Thymus (tissue), 11 donors: ENCODE data around the gene KLC4. TPM values are rescaled to one million over a fixed set of nuclear protein-coding genes. Genes with fewer than 3 reads are reported as not detected.
A peak's percentile ranks its signal among the peaks of the same experiment; 100 is the strongest.

ENCODE experiments used
- DNase-seq, 9 donors: peaks; one replicate each; pipeline ENCODE4 v3.0.0-alpha.2; 2013; ENCODE audit warnings: low spot score in 9 of 9, low read depth in 6 of 9, missing footprints in 1 of 9
- H3K27ac ChIP-seq, 2 donors: one replicate each; pipeline ENCODE4 v1.5.1; 2013; ENCODE audit warnings: control low read depth in 1 of 2, low read depth in 1 of 2, low read length in 1 of 2, mild to moderate bottlenecking in 1 of 2, moderate library complexity in 1 of 2
- H3K27me3 ChIP-seq, 2 donors: one replicate each; pipeline ENCODE4 v1.5.1; 2013; ENCODE audit warnings: low read length in 1 of 2; ENCODE audit not compliant: control insufficient read depth in 2 of 2, insufficient read depth in 1 of 2
- H3K36me3 ChIP-seq, 2 donors: one replicate each; pipeline ENCODE4 v1.5.1; 2013; ENCODE audit warnings: low read length in 1 of 2, mild to moderate bottlenecking in 1 of 2, moderate library complexity in 1 of 2; ENCODE audit not compliant: control insufficient read depth in 2 of 2, insufficient read depth in 2 of 2
- H3K4me1 ChIP-seq, 2 donors: one replicate each; pipeline ENCODE4 v1.5.1; 2013; ENCODE audit warnings: low read length in 2 of 2; ENCODE audit not compliant: control insufficient read depth in 2 of 2, insufficient read depth in 2 of 2
- H3K4me3 ChIP-seq, 2 donors: one replicate each; pipeline ENCODE4 v1.5.1; 2013; ENCODE audit warnings: low read length in 2 of 2, control low read depth in 1 of 2, mild to moderate bottlenecking in 1 of 2
- H3K9me3 ChIP-seq, 2 donors: one replicate each; pipeline ENCODE4 v1.5.1; 2013; ENCODE audit warnings: low read length in 1 of 2, mild to moderate bottlenecking in 1 of 2; ENCODE audit not compliant: control insufficient read depth in 2 of 2, insufficient read depth in 1 of 2
- WGBS: extraction: QIAGEN DNeasy Blood & Tissue Kit; methylation state at CpG from one replicate; pipeline ENCODE4 v1.1.7; 2013; 5-methylcytosine and 5-hydroxymethylcytosine counted together
- polyA plus RNA-seq: library from polyadenylated mRNA; stranded (reverse); fragments of 200-250 nt; gene quantifications from one replicate; pipeline ENCODE4 v1.2.3, GENCODE V29; 2013
- total RNA-seq: library from RNA; stranded (reverse); fragments of 120-200 nt; gene quantifications from one replicate; pipeline ENCODE4 v1.2.4, GENCODE V29; 2013
- donor health status: healthy.

The KLC4 gene
- total and polyA plus RNA-seq, 2 donors, result 20.3 to 27.1 TPM

DNA sequence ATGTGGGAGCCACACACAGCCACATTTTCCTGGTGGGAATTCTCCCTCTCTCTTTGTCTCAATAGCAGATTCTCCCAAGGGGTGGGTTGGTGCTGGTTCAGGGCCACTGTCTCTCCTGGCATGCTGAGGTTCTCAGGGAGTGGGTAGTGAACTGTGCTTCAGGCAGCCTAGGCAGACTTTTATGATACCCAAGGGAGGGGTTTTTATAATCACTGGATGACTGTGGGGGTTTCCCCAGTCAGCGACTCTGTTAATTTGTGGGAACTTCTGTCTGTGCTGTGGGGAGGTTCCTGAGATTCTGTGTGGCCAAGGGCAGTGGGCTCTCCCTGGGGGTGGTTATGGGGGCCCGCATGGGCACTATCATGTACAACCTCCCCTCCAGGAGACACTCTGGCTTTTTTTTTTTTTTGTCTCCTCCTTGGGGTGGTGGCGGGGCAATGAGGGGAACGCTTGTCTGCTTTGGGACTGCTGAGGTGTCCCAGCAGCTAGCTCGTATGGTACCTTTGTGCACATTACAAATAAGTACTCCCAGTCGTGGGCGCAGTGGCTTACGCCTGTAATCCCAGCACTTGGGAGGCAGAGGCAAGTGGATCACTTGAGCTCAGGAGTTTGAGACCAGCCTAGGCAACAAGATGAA lies 26.7 kb downstream of the KLC4 start:
- Histone ChIP-seq H3K4me3 (no peak overlapping the region), H3K9me3 (no peaks in the 10 kb centered on the region), H3K27me3 (no peaks in the 10 kb centered on the region), H3K36me3 (peaks cover 0 to 3% of the 10 kb centered on the region in 2 donors), H3K4me1 (peaks cover 8 to 69% of the 10 kb centered on the region in 2 donors), H3K27ac (no peak overlapping the region)
- DNase-seq, result no peak
- 96% methylated on average over 8 of the region's 8 CpGs for WGBS

DNA sequence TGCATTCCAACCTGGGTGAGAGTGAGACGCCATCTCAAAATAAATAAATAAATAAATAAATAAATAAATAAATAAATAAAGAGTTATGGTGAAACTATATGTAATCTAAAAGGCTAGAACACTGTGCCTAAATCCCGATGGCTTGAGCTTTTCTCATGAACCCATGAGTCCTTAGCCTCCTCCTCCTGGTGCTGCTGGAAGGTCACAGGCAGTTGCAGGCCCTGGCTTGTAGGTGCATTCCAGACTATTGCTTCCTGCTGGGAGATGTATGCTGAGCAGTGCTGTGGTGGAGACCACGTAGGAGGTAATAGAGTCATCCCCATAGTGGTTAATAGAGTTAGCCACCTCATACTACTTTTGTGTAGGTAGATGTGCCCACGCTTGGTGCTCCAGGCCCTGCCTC lies 29.2 kb downstream of the KLC4 start:
- H3K27ac ChIP-seq, result peak overlapping the region in 1 of 2 donors; percentile 31
- no peak for DNase-seq
- H3K4me1 ChIP-seq, result peaks cover 11 to 61% of the 10 kb centered on the region in 2 donors

DNA sequence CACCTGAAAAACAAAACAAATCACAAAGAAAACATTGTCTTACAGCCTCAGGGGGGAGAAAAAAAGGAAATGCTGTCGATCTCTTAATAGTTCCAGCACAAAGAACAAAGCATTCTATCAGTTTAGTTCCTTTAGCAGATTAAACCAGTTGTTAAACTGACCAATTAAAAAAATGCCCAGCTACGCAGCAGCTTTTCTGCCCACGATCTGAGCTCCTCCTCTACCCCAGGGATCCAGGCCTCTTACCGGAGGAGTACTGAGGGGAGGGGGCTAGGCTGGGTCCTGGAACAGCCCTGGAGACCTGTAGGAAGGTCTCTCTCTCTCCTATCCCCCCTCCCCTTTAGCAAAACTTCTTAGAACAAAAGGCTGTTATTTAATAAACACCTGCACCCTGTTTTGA lies 30.0 kb downstream of the KLC4 start:
- 86% methylated on average over 4 of the region's 4 CpGs for WGBS
- Histone ChIP-seq H3K27me3 (no peaks in the 10 kb centered on the region), H3K4me3 (no peak overlapping the region), H3K27ac (peak overlapping the region in 1 of 2 donors; percentile 65), H3K9me3 (no peaks in the 10 kb centered on the region), H3K36me3 (no peaks in the 10 kb centered on the region), H3K4me1 (peaks cover 11 to 66% of the 10 kb centered on the region in 2 donors)
- DNase-seq, result no peak

More for the DNA sequence above, 29.2 kb downstream of the KLC4 start:
- WGBS, result 96% methylated on average over 4 of the region's 4 CpGs
- no peaks in the 10 kb centered on the region for H3K9me3 ChIP-seq
- no peaks in the 10 kb centered on the region for H3K27me3 ChIP-seq
- no peak overlapping the region for H3K4me3 ChIP-seq
- peaks cover 0 to 3% of the 10 kb centered on the region in 2 donors for H3K36me3 ChIP-seq

DNA sequence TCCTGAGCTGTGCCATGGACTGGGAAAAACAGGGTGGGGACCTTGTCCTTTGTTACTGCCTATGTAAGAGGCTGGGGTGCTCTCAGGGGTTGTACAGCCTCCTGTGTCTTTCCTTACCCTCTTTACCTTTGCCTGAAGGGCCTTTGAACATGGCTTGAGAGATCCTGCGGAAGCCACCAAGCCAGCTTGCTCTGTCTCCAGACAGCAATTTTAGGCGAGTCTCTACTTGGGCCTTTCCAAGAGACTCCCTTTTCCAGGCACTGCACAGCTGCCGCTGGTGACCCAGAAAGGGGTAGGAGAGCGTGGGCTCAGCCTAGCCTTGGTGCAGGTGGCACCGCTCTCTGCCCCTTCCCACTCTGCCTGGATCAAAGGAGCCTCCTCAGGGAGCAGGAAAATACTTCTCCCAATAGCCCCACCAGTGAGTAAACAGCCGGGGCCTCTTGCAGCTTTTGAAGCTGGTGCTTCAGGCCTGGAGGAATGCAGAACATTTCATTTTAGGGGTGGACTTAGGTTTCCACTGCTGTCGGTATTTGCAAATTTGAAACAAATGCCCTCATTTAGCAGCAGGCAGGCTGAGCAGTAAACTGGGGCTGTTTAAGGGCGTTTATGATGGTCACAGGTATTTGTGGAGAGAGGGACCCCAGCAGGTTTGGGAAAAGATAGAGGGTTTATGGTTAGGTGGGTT lies 30.6 kb downstream of the KLC4 start:
- Histone ChIP-seq H3K4me1 (peaks cover 11 to 66% of the 10 kb centered on the region in 2 donors), H3K9me3 (no peaks in the 10 kb centered on the region), H3K27ac (peak overlapping the region; percentile 43 to 65), H3K36me3 (no peaks in the 10 kb centered on the region), H3K4me3 (no peak overlapping the region), H3K27me3 (no peaks in the 10 kb centered on the region)
- WGBS, result 94% methylated on average over 8 of the region's 8 CpGs
- no peak for DNase-seq

DNA sequence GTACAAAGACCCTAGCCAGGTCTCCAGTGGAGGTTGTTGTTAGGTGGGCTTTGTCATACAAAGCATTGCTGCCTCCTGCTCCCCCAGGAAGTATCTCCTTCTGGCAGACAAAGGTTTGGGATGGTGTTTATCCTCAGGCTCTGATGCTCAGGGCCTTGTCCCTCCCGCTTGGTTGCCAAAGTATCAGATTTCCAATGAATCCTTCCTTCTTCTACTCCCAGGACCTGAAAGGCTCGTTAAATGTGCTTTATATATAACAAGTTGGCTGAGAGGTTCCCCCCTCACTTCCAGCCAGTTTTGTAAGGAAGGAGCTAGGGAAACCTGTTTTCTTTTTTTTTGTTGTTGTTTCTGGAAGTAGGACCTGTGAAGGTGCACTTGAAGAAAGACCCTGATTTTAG lies 31.1 kb downstream of the KLC4 start:
- Histone ChIP-seq H3K9me3 (no peaks in the 10 kb centered on the region), H3K36me3 (no peaks in the 10 kb centered on the region), H3K27me3 (no peaks in the 10 kb centered on the region), H3K4me3 (no peak overlapping the region), H3K4me1 (peaks cover 13 to 70% of the 10 kb centered on the region in 2 donors), H3K27ac (peak overlapping the region; percentile 27 to 65)
- WGBS, result 93% methylated on average over 2 of the region's 2 CpGs
- DNase-seq, result no peak

DNA sequence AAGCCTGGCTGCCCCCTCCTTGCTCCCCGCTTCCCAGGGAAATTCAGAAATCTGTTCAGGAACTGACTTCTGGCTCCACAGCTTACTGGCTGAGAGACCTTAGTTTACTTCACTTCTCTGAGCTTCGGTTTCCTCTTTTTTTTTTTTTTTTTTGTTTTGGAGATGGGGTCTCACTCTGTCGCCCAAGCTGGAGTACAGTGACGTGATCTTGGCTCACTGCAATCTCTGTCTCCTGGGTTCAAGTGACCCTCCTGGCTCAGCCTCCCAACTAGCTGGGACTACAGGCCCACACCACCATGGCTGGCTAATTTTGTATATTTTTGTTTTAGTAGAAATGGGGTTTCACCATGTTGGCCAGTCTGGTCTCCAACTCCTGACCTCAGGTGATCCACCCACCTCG lies 31.6 kb downstream of the KLC4 start:
- no peak for DNase-seq
- H3K4me1 ChIP-seq, result peaks cover 15 to 72% of the 10 kb centered on the region in 2 donors

DNA sequence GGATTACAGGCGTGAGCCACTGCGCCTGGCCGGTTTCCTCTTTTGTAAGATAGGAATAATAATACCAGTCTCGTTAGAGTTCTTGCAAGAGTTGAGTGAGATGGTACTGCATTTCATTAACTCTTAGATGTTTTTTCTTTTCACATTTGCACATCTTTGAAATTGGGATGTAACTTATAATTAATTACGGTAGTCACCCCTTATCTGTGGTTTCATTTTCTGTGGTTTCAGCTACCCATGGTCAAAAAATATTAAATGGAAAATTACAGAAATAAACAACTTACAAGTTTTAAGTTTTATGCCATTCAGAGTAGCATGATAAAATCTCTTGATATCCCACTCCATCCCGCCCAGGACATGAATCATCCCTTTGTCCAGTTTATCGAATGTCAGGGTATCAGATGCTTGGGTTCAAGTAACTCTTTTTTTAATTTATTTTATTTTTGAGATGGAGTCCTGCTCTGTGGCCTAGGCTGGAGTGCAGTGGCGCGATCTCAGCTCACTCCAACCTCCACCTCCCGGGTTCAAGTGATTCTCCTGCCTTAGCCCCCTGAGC lies 32.1 kb downstream of the KLC4 start:
- DNase-seq, result no peak
- 92% methylated on average over 10 of the region's 10 CpGs for WGBS
- no peaks in the 10 kb centered on the region for H3K9me3 ChIP-seq
- H3K36me3 ChIP-seq, result peaks cover 0 to 2% of the 10 kb centered on the region in 2 donors
- H3K27ac ChIP-seq, result no peak overlapping the region
- H3K4me1 ChIP-seq, result peaks cover 20 to 72% of the 10 kb centered on the region in 2 donors
- no peaks in the 10 kb centered on the region for H3K27me3 ChIP-seq
- no peak overlapping the region for H3K4me3 ChIP-seq

More for the DNA sequence above, 31.6 kb downstream of the KLC4 start:
- peak overlapping the region; percentile 10 to 65 for H3K27ac ChIP-seq
- H3K4me3 ChIP-seq, result no peak overlapping the region
- no peaks in the 10 kb centered on the region for H3K9me3 ChIP-seq
- no peaks in the 10 kb centered on the region for H3K36me3 ChIP-seq
- H3K27me3 ChIP-seq, result no peaks in the 10 kb centered on the region
- WGBS, result 92% methylated on average over 5 of the region's 5 CpGs

DNA sequence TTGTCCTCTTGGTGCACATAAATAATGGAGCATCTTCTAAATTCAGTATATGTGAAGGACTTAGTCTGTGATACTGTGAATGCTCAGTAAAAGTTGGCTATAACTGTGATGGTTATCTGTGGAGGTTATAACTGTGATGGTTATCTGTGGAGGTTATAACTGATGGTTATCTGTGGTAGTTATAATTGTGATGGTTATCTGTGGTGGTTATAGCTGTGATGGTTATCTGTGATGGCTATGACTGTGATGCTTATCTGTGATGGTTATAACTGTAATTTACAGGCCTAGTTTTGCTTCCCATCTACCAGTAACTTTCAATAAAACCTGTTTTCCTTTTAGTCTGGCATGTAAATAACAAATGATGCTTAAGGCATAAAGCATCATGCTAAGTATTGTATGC lies 33.2 kb downstream of the KLC4 start:
- Histone ChIP-seq H3K27me3 (no peaks in the 10 kb centered on the region), H3K4me1 (peaks cover 17 to 70% of the 10 kb centered on the region in 2 donors), H3K27ac (no peak overlapping the region), H3K36me3 (peaks cover 0 to 4% of the 10 kb centered on the region in 2 donors), H3K4me3 (no peak overlapping the region), H3K9me3 (no peaks in the 10 kb centered on the region)
- no peak for DNase-seq
